SU-DHL-6 (cell line): Measurements from ENCODE around the gene CLTB.

Source experiments
- H2AFZ ChIP-seq: fragments of 200-600 bp; sonication (generic); 2 replicates; pipeline ENCODE4 v1.6.1; 2014; ENCODE audit warnings: low read depth, mild to moderate bottlenecking, moderate library complexity, mixed read lengths, antibody characterized with exemption, low read length; ENCODE audit not compliant: severe bottlenecking
- H3F3A ChIP-seq: fragments of 200-600 bp; shearing (Covaris generic); 2 replicates; pipeline ENCODE4 v1.6.0; 2016; ENCODE audit warnings: antibody characterized with exemption, mild to moderate bottlenecking; ENCODE audit not compliant: insufficient read depth
- H3K27ac ChIP-seq: fragments of 200-600 bp; sonication (generic); 2 replicates; pipeline ENCODE4 v1.5.1; 2016; ENCODE audit warnings: low read depth, mild to moderate bottlenecking, low read length, moderate library complexity, mixed read lengths
- H3K27me3 ChIP-seq: fragments of 200-600 bp; sonication (generic), shearing (Covaris generic); 2 replicates; pipeline ENCODE4 v1.6.0; 2014; ENCODE audit warnings: mild to moderate bottlenecking, low read length
- H3K36me3 ChIP-seq: fragments of 200-600 bp; sonication (generic); 2 replicates; pipeline ENCODE4 v1.6.1; 2014; ENCODE audit warnings: mild to moderate bottlenecking, low read length, mixed read lengths
- H3K4me2 ChIP-seq: fragments of 300-600, 200-600 bp; shearing (Covaris generic), sonication (generic); 2 replicates; pipeline ENCODE4 v1.6.0; 2014; ENCODE audit warnings: low read length, low read depth, mild to moderate bottlenecking; ENCODE audit not compliant: poor library complexity, severe bottlenecking
- H3K4me3 ChIP-seq: fragments of 200-600 bp; sonication (generic); 2 replicates; pipeline ENCODE4 v1.5.1; 2014; ENCODE audit warnings: antibody characterized with exemption, low read length, mild to moderate bottlenecking, mixed read lengths; ENCODE audit not compliant: insufficient read depth, poor library complexity, severe bottlenecking
- H3K79me2 ChIP-seq: fragments of 200-600 bp; sonication (generic); 2 replicates; pipeline ENCODE4 v1.6.1; 2014; ENCODE audit warnings: mild to moderate bottlenecking, low read length, moderate library complexity; ENCODE audit not compliant: insufficient read depth
- H3K9ac ChIP-seq: fragments of 200-600 bp; sonication (generic); 2 replicates; pipeline ENCODE4 v1.7.0; 2014; ENCODE audit warnings: mild to moderate bottlenecking, low read length
- H3K9me2 ChIP-seq: fragments of 200-600 bp; sonication (generic); replicated peaks from 2 replicates; pipeline ENCODE4 v1.6.1; 2014; ENCODE audit warnings: low read length; ENCODE audit not compliant: insufficient read depth
- H3K9me3 ChIP-seq: fragments of 200-600 bp; sonication (generic); 2 replicates; pipeline ENCODE4 v1.6.1; 2014; ENCODE audit warnings: low read length, mixed read lengths; ENCODE audit not compliant: insufficient read depth
- H4K20me1 ChIP-seq: fragments of 200-600 bp; sonication (generic); 2 replicates; pipeline ENCODE4 v1.6.1; 2014; ENCODE audit warnings: low read depth, mild to moderate bottlenecking, antibody characterized with exemption, low read length, moderate library complexity, mixed read lengths
- CTCF ChIP-seq: fragments of 200-600 bp; sonication (generic); IDR thresholded peaks from one replicate; pipeline ENCODE4 v1.5.1; 2017; ENCODE audit warnings: antibody characterized with exemption, mild to moderate bottlenecking, low read length, moderate library complexity; ENCODE audit not compliant: insufficient read depth, poor library complexity, severe bottlenecking
- EZH2phosphoT487 ChIP-seq: fragments of 200-600 bp; sonication (generic), shearing (Covaris generic); conservative IDR thresholded peaks from 2 replicates; pipeline ENCODE4 v1.6.1; 2018; ENCODE audit warnings: mild to moderate bottlenecking, antibody characterized with exemption, low read length, moderate library complexity, mixed read lengths

CLTB gene

DNA sequence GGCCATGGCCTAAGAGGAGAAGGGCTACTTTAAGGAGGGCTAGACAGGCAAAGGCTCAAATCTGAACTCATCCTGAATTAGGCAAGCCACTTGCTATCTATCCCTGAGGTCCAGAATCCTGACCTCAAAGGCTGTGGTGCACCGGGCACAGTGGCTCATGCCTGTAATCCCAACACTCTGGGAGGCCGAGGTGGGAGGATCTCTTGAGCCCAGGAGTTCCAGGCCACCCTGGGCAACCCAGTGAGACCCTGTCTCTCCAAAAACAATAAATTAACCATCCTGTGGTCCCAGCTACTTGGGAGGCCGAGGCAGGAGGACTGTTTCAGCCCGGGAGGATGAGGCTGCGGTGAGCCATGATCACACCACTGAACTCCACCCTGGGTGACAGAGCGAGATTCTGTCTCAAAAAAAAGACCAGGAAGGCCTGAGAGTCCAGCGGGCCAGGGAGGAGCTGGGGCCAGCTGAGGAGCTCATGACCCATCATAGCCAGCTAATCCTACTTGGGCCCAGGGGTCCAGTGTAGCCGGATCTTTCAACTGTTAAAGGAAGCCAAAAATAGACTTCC lies 31.9 kb downstream of the CLTB start:
- H3K4me2 ChIP-seq, result no peak overlapping the region
- H3K27me3 ChIP-seq, result no peaks in the 10 kb centered on the region
- H3K9me2 ChIP-seq, result no peaks in the 10 kb centered on the region
- no peaks in the 10 kb centered on the region for H3K9me3 ChIP-seq
- no peak overlapping the region for H2AFZ ChIP-seq
- H3K79me2 ChIP-seq, result peaks cover 43% of the 10 kb centered on the region
- peaks cover 10% of the 10 kb centered on the region; the same call in 1 of the 2 replicates for H3F3A ChIP-seq
- no peak overlapping the region for H3K27ac ChIP-seq
- H3K36me3 ChIP-seq, result peaks cover 12% of the 10 kb centered on the region
- no peak overlapping the region for H3K4me3 ChIP-seq
- TF ChIP-seq EZH2phosphoT487 (no peak), CTCF (no peak)
- H4K20me1 ChIP-seq, result peaks cover 8% of the 10 kb centered on the region; the same call in 1 of the 2 replicates
- H3K9ac ChIP-seq, result no peak overlapping the region

DNA sequence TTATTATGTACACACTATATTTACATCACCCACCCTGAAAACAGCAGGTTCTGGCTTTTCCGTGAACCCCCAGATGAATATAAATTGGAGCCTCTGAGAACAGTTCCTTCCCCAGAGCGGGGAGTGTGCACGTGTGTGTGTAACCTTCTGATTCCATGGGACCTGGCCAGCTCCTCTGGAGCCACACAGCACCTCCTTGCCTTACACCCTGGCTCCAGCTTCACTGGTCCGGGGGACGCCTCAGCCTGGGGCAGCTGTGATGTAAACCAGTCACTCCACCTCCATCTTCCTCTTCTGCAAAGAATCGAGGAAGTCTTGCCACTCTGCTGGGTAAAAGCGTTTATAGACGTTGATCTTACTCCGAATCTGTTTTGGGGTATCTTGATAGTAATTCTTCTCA lies 32.4 kb downstream of the CLTB start:
- TF ChIP-seq CTCF (no peak), EZH2phosphoT487 (no peak)
- H3K27ac ChIP-seq, result no peak overlapping the region
- no peaks in the 10 kb centered on the region for H3K9me3 ChIP-seq
- peaks cover 10% of the 10 kb centered on the region; the same call in 1 of the 2 replicates for H3F3A ChIP-seq
- H2AFZ ChIP-seq, result no peak overlapping the region
- peaks cover 12% of the 10 kb centered on the region for H3K36me3 ChIP-seq
- H3K9ac ChIP-seq, result no peak overlapping the region
- H4K20me1 ChIP-seq, result peaks cover 8% of the 10 kb centered on the region; the same call in 1 of the 2 replicates
- H3K79me2 ChIP-seq, result peaks cover 40% of the 10 kb centered on the region
- no peak overlapping the region for H3K4me3 ChIP-seq
- no peak overlapping the region for H3K4me2 ChIP-seq
- H3K9me2 ChIP-seq, result no peaks in the 10 kb centered on the region
- H3K27me3 ChIP-seq, result no peaks in the 10 kb centered on the region

- no peak overlapping the region for H3K9ac ChIP-seq
- TF ChIP-seq EZH2phosphoT487 (no peak), CTCF (no peak)
- peaks cover 8% of the 10 kb centered on the region; the same call in 1 of the 2 replicates for H4K20me1 ChIP-seq
- H3K4me3 ChIP-seq, result no peak overlapping the region
- no peaks in the 10 kb centered on the region for H3K9me3 ChIP-seq
- no peaks in the 10 kb centered on the region for H3K9me2 ChIP-seq
- H2AFZ ChIP-seq, result no peak overlapping the region
- H3F3A ChIP-seq, result peaks cover 10% of the 10 kb centered on the region; the same call in 1 of the 2 replicates
- H3K79me2 ChIP-seq, result peaks cover 39% of the 10 kb centered on the region
- no peaks in the 10 kb centered on the region for H3K27me3 ChIP-seq
- H3K36me3 ChIP-seq, result peaks cover 12% of the 10 kb centered on the region
- H3K4me2 ChIP-seq, result no peak overlapping the region
- H3K27ac ChIP-seq, result no peak overlapping the region
Measured at GRCh38 chr5:176383248-176383905, 33.0 kb downstream of the CLTB start.
